IMR-90 (cell line): ENCODE data around the gene PRKN.

Source experiments
- CTCF ChIP-seq: conservative IDR thresholded peaks from 2 replicates; pipeline ENCODE4 v1.5.1; 2012; ENCODE audit warnings: mild to moderate bottlenecking, low read depth, low read length, improper control_type of control experiment
- MAFK ChIP-seq: IDR thresholded peaks from 2 replicates; pipeline ENCODE4 v1.6.1; 2012; ENCODE audit warnings: low read depth, low read length, improper control_type of control experiment
- MAZ ChIP-seq: IDR thresholded peaks from 2 replicates; pipeline ENCODE4 v1.6.1; 2012; ENCODE audit warnings: low read depth, mild to moderate bottlenecking, low read length, improper control_type of control experiment, moderate library complexity, borderline replicate concordance
- POLR2A ChIP-seq: IDR thresholded peaks from 2 replicates; pipeline ENCODE4 v1.6.1; 2012; ENCODE audit warnings: mild to moderate bottlenecking, low read depth, low read length
- SMC3 ChIP-seq: fragments of 150-350 bp; IDR thresholded peaks from 2 replicates; pipeline ENCODE4 v1.6.1; 2016; ENCODE audit warnings: low read depth, mild to moderate bottlenecking, antibody characterized with exemption, low read length, moderate library complexity
- USF2 ChIP-seq: fragments of 150-350 bp; IDR thresholded peaks from 2 replicates; pipeline ENCODE4 v1.6.1; 2017; ENCODE audit warnings: mild to moderate bottlenecking, antibody characterized with exemption, low read length, low read depth

- no peak for TF ChIP-seq CTCF
- TF ChIP-seq MAFK = no peak
- TF ChIP-seq SMC3 = no peak
- TF ChIP-seq MAZ = no peak
- TF ChIP-seq POLR2A = no peak
- no peak for TF ChIP-seq USF2
Measured at GRCh38 chr6:161870236-161870901, 857.2 kb downstream of the PRKN start.
